DMS114 treated with DMSO at 0.1 percent for 48 hours (cell line): ENCODE data around the gene TOX2.

Experiments used
- DNase-seq: peaks from one replicate; lab custom pipeline; 2025; ENCODE audit not compliant: unreplicated experiment; lab: John Stamatoyannopoulos, UW

Gene TOX2

GRCh38 chr20:43974695-43975094, 60.0 kb downstream of the TOX2 start:
- DNase-seq, result no peak

- DNase-seq, result no peak
Measured at GRCh38 chr20:43975096-43975768, 60.6 kb downstream of the TOX2 start.

- no peak for DNase-seq
Measured at GRCh38 chr20:43976547-43976946, 61.9 kb downstream of the TOX2 start.

- DNase-seq, result no peak
Measured at GRCh38 chr20:43977252-43977651, 62.6 kb downstream of the TOX2 start.

- DNase-seq, result no peak
Measured at GRCh38 chr20:43977962-43978361, 63.3 kb downstream of the TOX2 start.

- no peak for DNase-seq
Measured at GRCh38 chr20:43979576-43980105, 65.0 kb downstream of the TOX2 start.

- DNase-seq, result no peak
Measured at GRCh38 chr20:43981540-43981939, 66.9 kb downstream of the TOX2 start.

GRCh38 chr20:43982016-43982415, 67.4 kb downstream of the TOX2 start:
- DNase-seq, result no peak

- no peak for DNase-seq
Measured at GRCh38 chr20:43982886-43983285, 68.2 kb downstream of the TOX2 start.

- DNase-seq, result no peak
Measured at GRCh38 chr20:43983359-43983758, 68.7 kb downstream of the TOX2 start.

- DNase-seq, result no peak
Measured at GRCh38 chr20:43983904-43984361, 69.3 kb downstream of the TOX2 start.

GRCh38 chr20:43984587-43984986, 69.9 kb downstream of the TOX2 start:
- DNase-seq, result no peak

GRCh38 chr20:43985121-43985520, 70.5 kb downstream of the TOX2 start:
- DNase-seq, result no peak

GRCh38 chr20:43985608-43986316, 71.1 kb downstream of the TOX2 start:
- no peak for DNase-seq

- DNase-seq, result no peak
Measured at GRCh38 chr20:43987018-43987417, 72.4 kb downstream of the TOX2 start.

GRCh38 chr20:43987531-43987930, 72.9 kb downstream of the TOX2 start:
- no peak for DNase-seq

- DNase-seq, result no peak
Measured at GRCh38 chr20:43988451-43988850, 73.8 kb downstream of the TOX2 start.

- DNase-seq, result no peak
Measured at GRCh38 chr20:43988867-43989266, 74.2 kb downstream of the TOX2 start.

- DNase-seq, result no peak
Measured at GRCh38 chr20:43991261-43991660, 76.6 kb downstream of the TOX2 start.

GRCh38 chr20:43991982-43992381, 77.3 kb downstream of the TOX2 start:
- DNase-seq, result no peak

GRCh38 chr20:43992885-43993284, 78.2 kb downstream of the TOX2 start:
- no peak for DNase-seq

- DNase-seq, result no peak
Measured at GRCh38 chr20:43993560-43993959, 78.9 kb downstream of the TOX2 start.
